ENCODE results near the gene PDLIM1.

DNA sequence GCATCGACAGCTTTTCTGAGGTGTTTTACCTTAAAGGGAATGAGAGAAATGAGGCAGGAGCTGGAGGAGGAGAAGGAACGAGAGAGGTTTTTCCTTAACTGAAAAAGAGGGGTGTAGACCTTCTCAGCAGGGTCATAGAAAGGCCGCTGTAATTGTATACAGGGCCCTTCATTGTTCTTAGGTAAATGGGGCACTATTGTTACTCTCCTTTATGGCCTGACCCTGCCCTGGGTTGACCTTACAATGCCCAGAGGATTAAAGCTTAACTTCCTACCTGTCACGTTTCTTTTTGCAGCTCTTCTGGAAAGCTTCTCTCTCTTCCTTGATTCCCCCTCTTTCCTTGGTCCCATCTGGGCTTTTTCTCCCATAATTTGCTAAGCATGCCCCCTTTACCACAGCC lies 13.7 kb upstream of the PDLIM1 start:
- no peak for TF ChIP-seq CTCF (IDR thresholded peaks at IDR 0.05)
- TF ChIP-seq POLR2AphosphoS5 (IDR thresholded peaks at IDR 0.05), result no peak
- no peak for TF ChIP-seq POLR2A (IDR thresholded peaks at IDR 0.05; ENCODE audit: low read depth)
- no peak for TF ChIP-seq EP300 (IDR thresholded peaks at IDR 0.05)

All from esophagus muscularis mucosa (tissue), 4 donors.